Uterus (tissue), 4 donors: ENCODE data around the gene RAPGEF2. TPM values are rescaled to one million over a fixed set of nuclear protein-coding genes. Genes with fewer than 3 reads are reported as not detected.

ENCODE experiments used
- DNase-seq, 2 donors: peaks; one replicate each; pipeline ENCODE4 v3.0.0-alpha.2; 2019 to 2020
- H3K27ac ChIP-seq, 2 donors: fragments of 200-600 bp; sonication (generic); 1 replicate in 1 of 2; 2 replicates in 1 of 2; pipeline ENCODE4 v1.5.1; 2016 to 2018
- H3K27me3 ChIP-seq, 2 donors: fragments of 200-600 bp; sonication (generic); one replicate each; pipeline ENCODE4 v1.5.1; 2018 to 2019; ENCODE audit warnings: control low read depth in 1 of 2
- H3K36me3 ChIP-seq, 2 donors: fragments of 200-600 bp; sonication (generic); one replicate each; pipeline ENCODE4 v1.5.1; 2019; ENCODE audit warnings: control low read depth in 1 of 2
- H3K4me1 ChIP-seq, 2 donors: fragments of 200-600 bp; sonication (generic); one replicate each; pipeline ENCODE4 v1.5.1; 2018 to 2019; ENCODE audit warnings: control low read depth in 1 of 2
- H3K4me3 ChIP-seq, 2 donors: fragments of 200-600 bp; sonication (generic); 1 replicate in 1 of 2; 2 replicates in 1 of 2; pipeline ENCODE4 v1.5.1; 2018 to 2019; ENCODE audit warnings: mild to moderate bottlenecking in 1 of 2
- H3K9me3 ChIP-seq, 2 donors: fragments of 200-600 bp; sonication (generic); one replicate each; pipeline ENCODE4 v1.5.1; 2019; ENCODE audit warnings: control low read depth in 1 of 2
- CTCF ChIP-seq, 4 experiments: fragments of 200-600 bp in 2 of 4; fragments of 450-650 bp in 2 of 4; sonication (generic) in 2 of 4; IDR thresholded peaks; one replicate each; pipeline ENCODE4 v1.5.1; 2016 to 2019; ENCODE audit warnings: antibody characterized with exemption in 4 of 4, mild to moderate bottlenecking in 2 of 4, moderate library complexity in 1 of 4
- POLR2A ChIP-seq, 2 donors: fragments of 450-650 bp; IDR thresholded peaks; one replicate each; pipeline ENCODE4 v1.6.1; 2016; ENCODE audit warnings: antibody characterized with exemption in 2 of 2, mild to moderate bottlenecking in 1 of 2, moderate library complexity in 1 of 2
- intact Hi-C: fragments of 100-400 bp; cut with DNase I; formaldehyde crosslinking; loops from one replicate; pipeline ENCODE4 v1.15.1; 2023; ENCODE audit warnings: low total_unique reads
- total RNA-seq, 4 donors: library from RNA; depleted of rRNA in 3 of 4; stranded (reverse); fragments of >200 nt in 3 of 4; gene quantifications; one replicate each; pipeline versions ENCODE4 v1.1.0 to v1.2.4, GENCODE V29; 2014 to 2023
- donor health status: DM: yes; HTN: yes; CAD: no.

RAPGEF2 gene
- total RNA-seq, 4 donors from 2014 or later = 27.9 to 61.4 (median 40.5) TPM

DNA sequence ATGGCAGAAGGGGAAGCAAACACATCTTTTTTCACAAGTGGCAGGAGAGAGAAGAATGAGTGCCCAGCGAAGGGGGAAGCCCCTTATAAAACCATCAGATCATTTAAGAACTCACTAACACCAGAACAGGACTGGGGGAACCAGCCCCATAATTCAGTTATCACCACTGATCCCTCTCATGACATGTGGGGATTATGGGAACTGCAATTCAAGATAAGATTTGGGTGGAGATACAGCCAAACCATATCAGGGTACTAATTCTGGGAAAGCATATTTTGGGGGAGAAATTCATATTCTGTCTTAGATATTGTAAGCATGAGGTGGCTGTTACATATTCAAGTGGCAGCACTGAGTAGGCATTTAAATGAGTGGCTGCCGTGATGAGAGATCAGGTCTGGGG lies 87.8 kb downstream of the RAPGEF2 start:
- no peak for DNase-seq
- H3K27ac ChIP-seq = no peak overlapping the region
- TF ChIP-seq POLR2A (IDR thresholded peaks at IDR 0.05) = no peak
- no peak for TF ChIP-seq CTCF (IDR thresholded peaks at IDR 0.05)
- intact Hi-C loops = no loop called here
- H3K9me3 ChIP-seq = no peaks in the 10 kb centered on the region
- H3K4me1 ChIP-seq = no peaks in the 10 kb centered on the region
- no peaks in the 10 kb centered on the region for H3K36me3 ChIP-seq
- no peak overlapping the region for H3K4me3 ChIP-seq
- H3K27me3 ChIP-seq = no peaks in the 10 kb centered on the region

DNA sequence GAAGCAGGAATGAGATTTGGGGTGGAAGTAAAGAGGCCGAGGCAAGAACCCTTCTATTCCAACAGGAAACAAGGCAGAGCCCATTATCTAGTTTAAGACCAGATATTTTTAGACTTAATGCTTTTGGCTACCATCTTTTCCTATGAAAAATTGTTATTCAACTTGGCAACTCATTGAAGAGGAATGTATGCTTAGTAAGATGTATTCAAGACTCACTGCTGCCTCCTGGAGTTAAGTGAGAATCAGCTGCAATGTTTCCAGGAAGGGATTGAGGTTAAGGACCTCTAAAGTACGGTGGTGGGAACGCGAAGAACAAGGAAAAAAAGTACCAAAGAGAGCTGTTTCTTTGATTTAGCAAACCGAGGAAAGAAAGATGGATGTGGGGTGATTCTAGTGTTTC lies 89.1 kb downstream of the RAPGEF2 start:
- no peak for TF ChIP-seq CTCF (IDR thresholded peaks at IDR 0.05)
- TF ChIP-seq POLR2A (IDR thresholded peaks at IDR 0.05) = no peak
- no peak for DNase-seq
- H3K36me3 ChIP-seq = no peaks in the 10 kb centered on the region

GRCh38 chr4:159193046-159193620 lies 90.3 kb downstream of the RAPGEF2 start:
- DNase-seq = no peak
- no peaks in the 10 kb centered on the region for H3K4me1 ChIP-seq
- no peaks in the 10 kb centered on the region for H3K9me3 ChIP-seq
- TF ChIP-seq POLR2A (IDR thresholded peaks at IDR 0.05) (no peak), CTCF (IDR thresholded peaks at IDR 0.05) (no peak)
- H3K27me3 ChIP-seq = no peaks in the 10 kb centered on the region
- peak overlapping the region in 1 of 2 donors; percentile 20 for H3K27ac ChIP-seq
- intact Hi-C loops = no loop called here
- H3K4me3 ChIP-seq = no peak overlapping the region
- H3K36me3 ChIP-seq = no peaks in the 10 kb centered on the region

More for the DNA sequence above, 89.1 kb downstream of the RAPGEF2 start:
- H3K27ac ChIP-seq = no peak overlapping the region
- no peaks in the 10 kb centered on the region for H3K4me1 ChIP-seq
- no peak overlapping the region for H3K4me3 ChIP-seq
- H3K27me3 ChIP-seq = no peaks in the 10 kb centered on the region
- no peaks in the 10 kb centered on the region for H3K9me3 ChIP-seq
- intact Hi-C loops = no loop called here

GRCh38 chr4:159195361-159195769 lies 92.5 kb downstream of the RAPGEF2 start:
- Histone ChIP-seq H3K27me3 (no peaks in the 10 kb centered on the region), H3K4me3 (no peak overlapping the region), H3K27ac (no peak overlapping the region), H3K36me3 (no peaks in the 10 kb centered on the region), H3K4me1 (no peaks in the 10 kb centered on the region), H3K9me3 (no peaks in the 10 kb centered on the region)
- no peak for DNase-seq
- no peak for TF ChIP-seq CTCF (IDR thresholded peaks at IDR 0.05)
- TF ChIP-seq POLR2A (IDR thresholded peaks at IDR 0.05) = no peak
- intact Hi-C loops = no loop called here

DNA sequence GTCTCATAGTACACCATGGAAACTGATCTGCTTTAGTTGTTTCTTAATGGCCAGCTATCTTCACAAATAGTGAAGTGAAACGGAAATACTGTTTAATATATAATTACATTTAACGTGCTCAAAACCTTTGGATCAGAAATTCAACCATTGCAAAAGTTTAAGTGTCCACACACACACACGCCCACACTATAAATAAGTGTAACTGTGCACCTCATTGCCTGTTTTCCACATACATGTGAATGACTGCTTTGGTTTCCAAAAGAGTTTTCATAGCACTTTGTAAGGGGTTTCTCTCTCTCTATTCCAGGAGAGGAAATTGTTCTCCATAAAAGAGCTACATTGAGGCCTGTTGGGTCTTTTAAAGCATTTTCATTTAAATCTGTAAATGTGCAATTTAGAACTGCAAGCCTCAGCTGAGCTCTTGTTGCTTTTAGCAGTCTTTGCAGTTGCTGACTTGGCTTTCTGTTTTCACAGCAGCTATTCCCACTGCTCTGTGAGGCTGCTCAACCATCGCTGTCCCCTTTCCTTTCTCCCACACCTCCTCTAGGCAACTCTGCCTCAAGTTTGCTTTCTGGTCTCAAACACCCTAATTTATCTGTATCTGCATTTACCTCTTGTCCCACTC lies 94.5 kb downstream of the RAPGEF2 start:
- no peaks in the 10 kb centered on the region for H3K9me3 ChIP-seq
- H3K4me3 ChIP-seq = no peak overlapping the region
- no peaks in the 10 kb centered on the region for H3K4me1 ChIP-seq
- no peak for DNase-seq
- intact Hi-C loops = no loop called here
- H3K27me3 ChIP-seq = no peaks in the 10 kb centered on the region
- TF ChIP-seq POLR2A (IDR thresholded peaks at IDR 0.05) (no peak), CTCF (IDR thresholded peaks at IDR 0.05) (no peak)
- H3K36me3 ChIP-seq = no peaks in the 10 kb centered on the region
- H3K27ac ChIP-seq = peak overlapping the region in 1 of 2 donors; percentile 0
